Adipose tissue (tissue), 3 donors: ENCODE measurements around the gene RPS27L. TPM values are rescaled to one million over a fixed set of nuclear protein-coding genes. Genes with fewer than 3 reads are reported as not detected.

Experiments
- H3K27ac ChIP-seq: one replicate; pipeline ENCODE4 v1.5.1; 2013; ENCODE audit warnings: low read depth, low read length
- WGBS, 3 donors: extraction: QIAGEN DNeasy Blood & Tissue Kit; methylation state at CpG; one replicate each; pipeline ENCODE4 v1.1.7; 2013; 5-methylcytosine and 5-hydroxymethylcytosine counted together
- polyA plus RNA-seq, 3 donors: library from polyadenylated mRNA; stranded (reverse); fragments of 200-250 nt; gene quantifications; one replicate each; pipeline ENCODE4 v1.2.3, GENCODE V29; 2013
- donor health status: healthy with polysubstance abuse.
- donor health status: Bipolar disorder and iron deficiency.
- donor health status: healthy.

The RPS27L gene
- polyA plus RNA-seq, 3 donors = 87.0 to 189 (median 113) TPM

DNA sequence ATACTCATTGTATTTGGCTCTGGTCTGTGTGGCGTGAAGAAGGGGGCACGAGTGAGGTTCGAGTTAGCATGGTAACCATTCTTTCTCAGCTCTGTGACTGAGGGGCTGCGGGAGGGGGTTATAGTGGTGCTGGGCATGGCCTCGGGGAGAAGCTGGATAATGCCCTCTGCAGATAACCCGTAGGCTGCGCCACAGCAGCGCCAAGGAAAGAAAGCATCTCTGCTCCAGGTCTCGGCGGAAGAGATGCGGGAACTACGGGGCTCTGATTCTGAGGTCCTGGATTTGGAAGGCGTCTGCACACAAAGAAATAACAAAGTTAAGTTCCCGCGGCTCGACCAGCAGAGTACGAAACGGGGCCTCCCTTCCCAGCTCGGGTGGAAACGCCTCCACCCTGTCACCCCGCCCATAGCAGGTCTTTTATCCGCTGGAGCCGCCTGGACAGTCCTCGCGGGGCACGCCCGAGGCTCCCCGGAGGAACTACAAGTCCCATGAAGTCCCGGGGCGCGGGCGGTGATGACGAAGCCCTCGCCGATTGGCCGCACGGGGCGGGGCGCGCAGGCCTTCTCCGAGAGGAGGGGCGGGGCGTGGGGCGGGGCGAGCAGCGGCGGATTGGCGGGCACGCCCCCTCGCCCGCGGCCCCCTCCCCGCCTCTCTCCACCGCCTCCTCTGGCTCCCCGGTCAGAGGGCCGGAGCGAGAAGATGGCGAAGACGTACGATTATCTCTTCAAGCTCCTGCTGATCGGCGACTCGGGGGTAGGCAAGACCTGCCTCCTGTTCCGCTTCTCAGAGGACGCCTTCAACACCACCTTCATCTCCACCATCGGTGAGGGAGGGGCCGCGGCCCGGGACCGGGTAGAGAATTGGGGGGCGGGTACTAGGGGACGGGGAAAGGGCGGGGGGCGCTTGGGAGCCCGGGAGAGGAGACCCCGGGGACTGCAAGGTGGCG lies 31.9 kb upstream of the RPS27L start, which contains the start of gene RAB8B:
Gene RAB8B, plus strand, starts transcription at position 681 of the 946 bp plus-strand sequence. Its CDS starts 19 bp downstream, at position 700.
- peak within 1 kb of the TSS; percentile 55 for H3K27ac ChIP-seq
- 0% methylated on average over 65 to 77 of the region's 77 CpGs for WGBS, 3 donors

DNA sequence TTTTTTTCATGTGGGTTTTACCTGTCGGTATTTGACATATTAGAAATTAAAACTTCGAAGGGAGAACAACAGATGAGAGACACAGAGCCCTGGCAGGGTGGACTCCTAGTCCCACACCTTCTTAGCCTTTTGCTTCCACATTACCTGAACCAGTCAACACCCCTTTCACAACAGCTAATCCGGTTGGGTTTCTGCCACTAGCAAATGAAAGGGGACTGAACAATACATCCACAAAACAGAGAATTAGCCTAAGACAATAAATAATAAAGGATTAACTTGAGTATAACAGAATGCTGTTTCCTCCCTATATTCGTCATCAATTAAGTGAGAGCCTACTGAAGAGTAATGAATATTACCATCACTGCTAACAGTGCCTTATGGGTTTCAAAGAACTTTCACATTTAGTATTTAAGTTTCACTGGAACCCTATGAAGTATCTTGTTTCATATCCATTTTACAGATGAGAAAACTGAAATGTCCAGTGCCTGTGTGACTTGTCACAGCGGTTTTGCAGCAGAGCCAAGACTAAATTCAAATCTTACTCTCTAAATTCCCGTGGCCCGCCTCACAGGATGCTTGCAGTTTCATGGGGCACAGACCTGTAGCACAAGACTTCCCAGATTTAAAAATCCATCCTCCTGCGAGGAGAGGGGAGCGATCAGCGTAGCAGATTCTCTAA lies 31.1 kb upstream of the RPS27L start:
- 40 to 42% (median 41%) methylated on average over 10 of the region's 10 CpGs for WGBS, 3 donors
- H3K27ac ChIP-seq = no peak overlapping the region

DNA sequence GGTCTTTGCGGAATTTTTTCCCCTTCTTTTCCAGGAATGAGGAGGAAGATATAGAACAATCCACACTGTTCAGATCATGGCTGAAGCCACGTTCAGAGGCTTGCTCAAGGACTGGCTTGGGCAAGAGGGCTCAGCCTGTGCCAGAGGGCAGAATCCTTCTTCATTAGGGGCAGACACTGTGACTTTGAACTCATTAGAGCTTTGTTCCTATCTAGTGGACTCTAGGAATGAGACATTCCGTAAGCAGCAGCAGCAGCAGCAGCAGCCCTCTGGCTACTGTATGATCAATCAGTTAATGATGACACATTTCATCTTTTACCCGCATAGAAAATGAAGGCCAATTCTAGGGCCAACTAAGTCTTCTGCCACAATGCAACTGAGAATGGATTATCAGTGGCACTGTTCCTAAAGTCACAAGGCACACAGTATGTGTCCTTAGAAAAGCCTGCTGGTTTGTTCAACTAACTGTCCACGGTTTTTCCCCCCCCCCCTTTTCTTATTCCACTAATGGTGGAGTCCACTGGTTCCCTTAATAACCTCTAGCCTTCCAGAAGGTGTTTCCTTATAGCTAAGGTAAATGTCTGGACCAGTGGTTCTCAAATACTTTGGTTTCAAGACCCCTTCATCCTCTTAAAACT lies 30.4 kb upstream of the RPS27L start:
- no peak overlapping the region for H3K27ac ChIP-seq
- 76 to 84% (median 77%) methylated on average over 5 of the region's 5 CpGs for WGBS, 3 donors

DNA sequence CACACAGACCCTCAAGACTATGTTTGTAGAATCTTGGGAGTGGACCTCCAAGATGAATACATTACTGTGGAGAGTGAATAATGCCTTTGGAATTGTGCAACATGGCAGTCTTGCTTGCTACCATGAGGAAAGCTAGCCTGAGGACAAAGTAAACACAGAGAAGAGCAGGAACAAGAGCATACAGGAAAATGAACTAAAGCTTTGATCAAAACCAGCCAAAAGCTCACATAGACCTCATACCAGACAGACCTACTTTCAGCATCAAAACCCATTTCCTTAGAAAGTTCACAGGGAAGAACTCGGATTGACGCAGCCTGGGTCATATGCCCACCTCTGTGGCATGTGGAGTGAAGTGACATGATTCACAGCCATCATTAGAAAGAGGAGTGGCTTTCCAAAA lies 28.8 kb upstream of the RPS27L start:
- WGBS, 3 donors = 36 to 79% (median 66%) methylated on average over 2 of the region's 2 CpGs
- no peak overlapping the region for H3K27ac ChIP-seq

DNA sequence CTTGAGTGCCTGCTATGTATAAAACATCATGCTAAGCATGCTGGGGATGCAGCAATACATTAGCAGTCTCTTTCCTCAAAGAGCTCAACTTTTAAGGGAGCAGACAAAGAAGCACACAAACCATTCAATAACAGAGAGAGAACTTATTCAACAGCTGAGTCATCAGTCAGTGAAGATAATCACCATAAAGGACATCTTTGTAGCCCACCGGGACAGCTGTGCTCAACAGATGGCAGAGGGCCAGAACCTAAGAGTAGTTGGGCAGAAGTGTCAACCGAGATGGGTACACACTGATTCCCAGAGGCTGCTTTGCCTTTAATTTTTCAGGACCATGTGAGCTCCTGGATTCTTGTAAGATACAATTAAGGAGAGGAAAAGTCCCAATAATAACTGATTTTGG lies 27.9 kb upstream of the RPS27L start:
- no peak overlapping the region for H3K27ac ChIP-seq
- 44 to 73% (median 58%) methylated on average over 2 of the region's 2 CpGs for WGBS, 3 donors

DNA sequence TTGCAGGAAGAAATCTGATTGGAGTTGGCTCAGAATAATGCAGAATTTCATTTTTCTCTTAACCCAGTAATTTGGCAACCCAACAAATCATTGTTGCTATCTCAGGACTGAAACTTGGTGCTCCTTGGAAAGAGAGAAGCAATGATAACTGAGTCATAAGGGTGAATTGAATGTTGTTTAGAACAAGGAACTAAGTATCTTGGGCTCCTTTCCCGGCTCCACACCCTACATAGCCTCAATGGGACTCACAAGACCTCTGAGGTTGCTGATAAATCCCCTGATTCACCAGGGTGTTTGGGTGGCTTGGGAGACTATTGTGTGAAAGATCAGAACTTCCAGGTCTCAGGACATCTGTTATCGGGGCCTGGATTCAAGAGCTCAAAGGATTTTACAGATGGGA lies 24.4 kb upstream of the RPS27L start:
- no peak overlapping the region for H3K27ac ChIP-seq
- WGBS, 3 donors = 81 to 88% (median 88%) methylated on average over 2 of the region's 2 CpGs

DNA sequence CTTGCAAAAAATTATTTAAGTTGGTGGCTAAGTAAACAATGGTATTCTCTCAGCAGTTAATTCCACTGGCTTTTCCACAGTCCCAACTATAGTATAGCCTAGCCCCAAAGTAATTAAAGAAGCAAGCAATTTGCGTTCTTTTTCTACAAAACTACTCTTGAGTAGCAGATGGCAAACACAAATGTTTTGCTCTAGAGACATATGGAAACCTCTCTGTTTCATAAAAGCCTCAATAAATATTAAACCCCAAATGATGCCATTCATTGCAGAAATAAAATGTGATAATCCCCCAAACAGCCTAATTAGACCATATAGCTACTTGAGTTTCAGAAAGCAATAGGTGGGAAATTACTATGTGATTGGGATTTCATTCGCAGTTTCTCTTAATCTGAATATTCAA lies 23.5 kb upstream of the RPS27L start:
- H3K27ac ChIP-seq = no peak overlapping the region
- WGBS, 3 donors = 97 to 100% (median 98%) methylated on average over 2 of the region's 2 CpGs

DNA sequence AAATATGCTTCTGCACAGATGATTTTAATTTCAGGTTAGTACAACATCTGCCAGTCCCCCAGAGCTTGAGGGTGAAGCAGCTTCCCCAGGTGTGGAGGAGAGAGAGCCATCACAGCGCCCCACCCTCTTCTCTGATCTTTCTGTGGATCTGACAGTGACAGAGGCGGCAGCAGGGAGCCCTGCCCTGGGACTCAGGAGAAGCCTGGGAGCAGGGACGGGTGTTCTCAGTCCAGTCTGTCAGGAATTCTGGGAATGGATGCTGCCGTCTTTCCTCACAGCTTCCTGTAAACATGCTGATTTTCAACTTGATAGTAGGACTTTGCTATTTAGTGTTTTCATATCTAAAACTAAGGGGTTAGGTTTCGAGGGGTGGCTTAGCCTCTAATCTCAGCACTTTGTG lies 20.8 kb upstream of the RPS27L start:
- WGBS, 3 donors = 37 to 68% (median 54%) methylated on average over 5 of the region's 5 CpGs
- H3K27ac ChIP-seq = no peak overlapping the region

DNA sequence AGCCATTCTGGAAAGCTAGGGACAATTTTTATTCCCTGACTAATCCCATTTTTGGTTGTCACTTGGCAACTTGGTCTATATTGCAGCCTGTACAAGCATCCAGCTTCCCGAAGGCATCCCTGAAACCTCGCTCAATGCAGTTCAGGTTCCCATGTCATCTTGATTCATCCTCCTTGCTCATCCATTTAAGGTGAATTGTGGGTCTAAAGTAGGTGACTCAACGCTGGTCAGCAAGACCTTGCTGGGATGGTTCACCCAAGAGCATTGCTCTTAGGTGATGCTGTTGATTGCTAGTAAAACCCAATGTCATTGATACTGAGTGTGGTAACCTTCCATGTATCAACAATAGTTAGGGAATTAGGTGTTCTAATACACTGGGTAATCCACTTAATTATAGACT lies 19.0 kb upstream of the RPS27L start:
- WGBS, 3 donors = 92 to 96% (median 96%) methylated on average over 3 of the region's 3 CpGs
- H3K27ac ChIP-seq = no peak overlapping the region

DNA sequence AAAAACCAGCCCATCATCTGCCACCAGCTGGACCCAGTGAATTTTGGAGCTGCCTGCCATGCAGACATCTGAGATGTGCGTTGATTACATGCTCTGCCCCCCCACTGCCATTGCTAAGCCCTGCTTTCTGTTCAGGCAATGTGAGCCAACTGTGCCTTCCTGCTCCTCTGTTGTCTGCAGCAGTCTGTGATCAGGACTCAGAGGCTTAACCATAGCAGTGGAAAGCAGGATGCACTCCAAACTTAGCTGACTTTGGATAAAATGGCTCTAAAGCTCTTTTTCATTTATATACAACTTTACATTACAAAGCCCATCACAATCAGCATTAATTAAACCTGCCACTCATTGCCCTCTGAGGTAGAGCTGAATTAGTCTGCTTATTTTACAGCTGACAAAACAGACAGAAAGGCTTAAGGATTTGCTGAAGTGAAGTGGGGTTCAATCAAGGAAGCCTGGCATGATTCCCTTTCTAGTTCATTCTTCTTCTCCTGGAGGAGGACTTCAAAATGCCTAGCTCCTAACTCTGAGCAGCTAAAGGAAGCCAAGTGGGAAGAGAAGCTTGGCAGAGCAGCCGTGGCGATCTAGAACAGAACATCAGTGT lies 15.7 kb upstream of the RPS27L start:
- WGBS, 3 donors = 76 to 90% (median 83%) methylated on average over 3 of the region's 3 CpGs
- no peak overlapping the region for H3K27ac ChIP-seq

DNA sequence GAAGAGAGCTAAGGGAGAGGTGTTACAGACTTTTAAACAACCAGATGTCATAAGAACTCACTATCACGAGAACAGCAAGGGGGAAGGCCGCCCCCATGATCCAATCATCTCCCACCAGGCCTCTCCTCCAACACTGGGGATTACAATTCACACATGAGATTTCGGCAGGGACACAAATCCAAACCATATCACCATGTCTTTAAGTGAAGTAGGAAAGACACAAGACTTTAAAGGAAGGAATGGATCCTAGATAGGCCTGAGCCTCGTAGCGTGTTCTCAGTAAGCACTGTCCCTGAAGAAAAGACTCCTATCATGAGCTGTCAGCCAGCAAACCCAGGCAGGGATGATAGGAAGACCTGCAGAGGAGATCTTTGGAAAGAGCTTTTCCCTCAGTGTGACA lies 15.1 kb upstream of the RPS27L start:
- 88 to 97% (median 93%) methylated on average over 5 of the region's 5 CpGs for WGBS, 3 donors
- no peak overlapping the region for H3K27ac ChIP-seq

DNA sequence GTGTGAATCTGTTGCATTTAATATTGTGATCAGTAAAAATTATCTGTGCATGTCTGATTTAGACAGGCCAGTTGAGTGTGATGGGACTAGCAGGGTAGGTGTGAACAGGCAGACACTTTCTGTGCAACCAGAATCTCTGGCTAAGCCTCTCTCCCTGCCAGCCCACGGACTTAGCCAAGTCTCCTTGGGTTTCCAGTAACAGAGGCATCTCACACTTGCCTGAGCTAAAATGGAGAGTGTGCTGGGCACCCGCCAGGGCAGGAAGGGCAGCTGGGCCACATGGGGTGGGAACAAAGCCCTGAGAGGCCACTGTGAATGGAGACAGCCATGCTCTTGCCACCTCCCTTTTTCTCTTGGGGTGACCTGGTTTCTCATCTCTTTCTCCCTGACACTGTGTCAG lies 12.5 kb upstream of the RPS27L start:
- no peak overlapping the region for H3K27ac ChIP-seq
- 86 to 92% (median 86%) methylated on average over 2 of the region's 2 CpGs for WGBS, 3 donors

DNA sequence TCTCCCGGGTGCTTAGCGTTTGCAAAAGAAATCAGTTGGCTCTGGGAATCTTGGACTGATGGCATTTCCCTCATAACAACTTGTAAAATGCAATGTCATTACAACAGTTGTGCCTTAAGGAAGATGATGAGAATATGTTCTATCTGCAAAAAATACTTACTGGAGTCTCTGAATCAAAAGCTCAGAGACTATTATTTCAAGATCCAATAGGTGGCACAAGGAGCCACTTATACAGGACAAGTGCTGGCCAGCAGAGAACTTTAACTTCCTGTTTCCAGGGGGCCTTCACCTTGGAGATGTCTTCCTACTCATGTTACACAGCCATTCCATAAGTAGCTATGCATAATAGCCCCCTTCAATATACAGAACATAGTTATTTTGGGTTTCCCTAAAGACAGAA lies 8.9 kb upstream of the RPS27L start:
- WGBS, 3 donors = 71 to 91% (median 86%) methylated on average over 2 of the region's 2 CpGs
- H3K27ac ChIP-seq = no peak overlapping the region

DNA sequence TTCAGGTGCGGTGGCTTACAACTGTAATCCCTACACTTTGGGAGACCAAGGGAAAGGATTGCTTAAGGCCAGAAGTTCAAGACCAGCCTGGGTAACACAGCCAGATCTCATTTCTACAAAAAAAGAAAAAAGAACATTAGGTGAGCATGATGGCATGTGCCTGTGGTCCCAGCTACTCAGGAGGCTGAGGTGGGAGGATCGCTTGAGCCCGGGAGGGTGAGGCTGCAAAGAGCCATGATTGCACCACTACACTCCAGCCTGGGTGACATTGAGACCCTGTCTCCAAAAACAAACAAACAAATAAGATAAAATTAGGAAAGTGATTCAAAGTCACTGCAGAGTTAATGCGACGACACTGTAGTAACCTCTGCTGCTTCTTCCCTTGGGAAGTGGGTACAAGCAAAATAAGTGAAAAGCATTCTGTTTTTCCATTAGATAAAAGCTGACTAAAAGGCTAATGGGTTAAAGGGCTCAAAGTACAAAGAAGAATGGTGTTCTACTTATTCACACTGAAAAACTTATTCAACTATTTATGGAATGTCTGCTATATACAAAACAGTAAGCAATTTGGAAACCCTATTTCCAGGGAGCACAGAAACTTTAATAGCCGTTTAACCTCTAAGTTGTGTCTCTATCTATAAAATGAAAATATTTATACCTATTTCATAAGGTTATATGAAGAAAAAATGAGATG lies 8.0 kb upstream of the RPS27L start:
- 90 to 93% (median 90%) methylated on average over 6 of the region's 6 CpGs for WGBS, 3 donors
- H3K27ac ChIP-seq = no peak overlapping the region

DNA sequence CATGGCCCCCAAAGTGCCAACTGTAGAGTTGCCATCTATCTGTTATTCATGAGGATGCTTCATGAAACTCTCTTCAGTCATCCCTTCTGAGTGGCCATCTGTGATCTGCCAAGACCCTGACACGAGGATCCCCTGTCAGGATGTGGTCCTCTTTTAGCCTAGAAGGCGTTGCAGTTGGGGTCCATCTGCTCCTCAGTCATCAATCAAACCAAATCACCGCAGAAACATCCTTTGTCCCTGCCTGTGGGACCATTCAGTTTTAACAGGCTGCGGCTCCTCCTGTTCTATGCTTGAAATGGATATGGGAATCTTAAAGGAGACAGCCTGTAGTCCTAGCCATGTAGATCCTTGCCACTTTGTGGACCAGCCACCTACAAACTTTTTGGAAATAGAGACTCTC lies 5.9 kb upstream of the RPS27L start:
- 86 to 88% (median 87%) methylated on average over 4 of the region's 4 CpGs for WGBS, 3 donors
- H3K27ac ChIP-seq = no peak overlapping the region

DNA sequence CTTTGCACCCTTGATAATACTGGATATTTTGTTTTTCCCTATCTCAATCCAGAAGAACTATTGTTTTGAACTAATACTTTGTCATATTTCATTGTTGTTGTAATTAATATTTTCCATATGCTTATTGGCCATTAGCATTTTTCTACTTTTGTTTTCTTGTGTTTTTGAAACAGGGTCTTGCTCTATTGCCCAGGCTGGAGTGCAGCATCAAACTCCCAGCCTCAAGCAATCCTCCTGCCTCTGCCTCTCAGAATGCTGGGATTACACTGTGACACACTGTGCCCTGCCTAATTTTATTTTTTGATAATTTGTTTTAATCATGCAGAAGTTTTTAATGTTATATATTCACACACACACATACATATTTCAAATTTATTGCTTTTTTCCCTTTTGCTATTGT lies 3.4 kb upstream of the RPS27L start:
- H3K27ac ChIP-seq = no peak overlapping the region

DNA sequence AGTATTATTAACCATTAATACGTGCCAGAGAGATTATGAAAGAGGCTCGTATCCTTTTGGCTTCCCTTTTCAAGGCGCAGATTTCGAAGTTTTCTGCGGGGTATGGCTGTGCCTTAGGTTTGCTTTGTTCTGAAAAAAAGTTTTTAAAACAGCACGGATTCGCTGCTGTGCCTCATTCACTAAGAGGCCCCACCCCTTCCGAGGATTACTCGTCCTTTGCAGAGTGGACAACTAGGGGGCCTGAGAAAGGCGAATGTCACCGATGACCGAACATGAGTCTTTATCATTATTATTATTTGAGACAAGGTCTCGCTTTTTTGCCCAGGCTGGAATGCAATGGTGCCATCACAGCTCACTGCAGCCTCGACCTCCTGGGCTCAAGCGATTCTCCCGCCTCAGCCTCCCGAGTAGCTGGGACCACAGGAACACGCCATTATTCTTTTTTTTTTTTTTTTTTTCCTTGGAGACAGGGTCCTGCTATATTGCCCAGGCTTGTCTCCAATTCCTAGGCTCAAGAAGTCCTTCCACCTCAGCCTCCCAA lies 684 bp upstream of the RPS27L start:
- WGBS, 3 donors = 5 to 7% (median 6%) methylated on average over 18 of the region's 18 CpGs
- no peak overlapping the region for H3K27ac ChIP-seq

DNA sequence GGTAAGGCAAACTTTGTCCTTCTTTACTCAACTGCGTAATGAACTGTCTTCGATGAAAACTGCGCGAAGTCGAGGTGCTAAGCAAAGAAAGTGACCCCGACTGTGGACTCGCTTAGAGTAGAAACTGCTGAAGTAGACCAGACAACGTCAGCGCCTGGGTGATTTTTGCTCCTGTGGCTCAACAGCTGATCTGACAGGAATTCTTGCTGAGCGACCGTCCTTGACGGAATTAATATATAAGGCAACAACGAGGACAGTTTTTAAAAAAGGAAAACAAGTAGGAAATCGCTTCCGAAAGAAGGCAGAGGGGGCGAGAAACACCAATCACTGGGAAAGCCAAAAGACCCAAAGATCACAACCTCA lies 541 bp downstream of the RPS27L start:
- WGBS, 3 donors = 0% methylated on average over 16 of the region's 16 CpGs
- peak overlapping the region; percentile 4 for H3K27ac ChIP-seq
